ENCODE results near the gene AGPAT2. TPM values are rescaled to one million over a fixed set of nuclear protein-coding genes. Genes with fewer than 3 reads are reported as not detected.

Gene AGPAT2
- total RNA-seq, 1 experiment from 2014 or later = 79.4 TPM

DNA sequence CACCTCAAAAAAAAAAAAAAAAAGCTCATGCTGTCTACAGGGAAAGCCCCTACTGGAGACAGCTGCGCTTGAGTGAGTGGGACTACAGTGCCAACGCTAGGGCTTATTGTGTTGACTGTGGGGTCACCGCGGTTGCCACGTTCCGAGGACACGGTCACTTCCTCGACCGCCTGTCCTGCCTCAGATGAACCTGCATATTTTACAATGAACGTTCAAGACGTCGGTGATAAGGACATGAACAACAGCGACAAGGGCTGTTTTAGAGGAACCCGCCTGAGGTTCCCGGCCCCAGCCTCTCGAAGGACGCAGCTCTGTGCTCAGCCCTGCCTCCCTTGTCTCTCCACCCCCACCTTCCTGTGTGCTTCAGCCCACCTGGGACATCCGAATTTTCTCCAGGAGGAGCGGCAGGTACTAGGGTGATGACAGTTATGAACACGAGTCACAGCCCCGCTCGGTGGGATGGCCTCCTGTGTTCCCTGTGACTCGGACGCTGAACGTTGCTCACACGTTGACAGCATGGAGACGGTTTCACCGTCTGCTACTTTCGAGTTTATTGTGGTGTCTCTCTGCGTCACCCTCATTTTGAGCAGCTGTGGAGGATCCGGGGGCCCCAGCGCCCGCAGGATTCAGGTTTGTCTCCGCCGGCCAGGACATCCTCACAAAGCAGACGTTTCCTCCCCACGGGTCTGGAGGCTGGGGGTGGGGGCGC is 13.9 kb upstream of the AGPAT2 start:
- DNase-seq (ENCODE audit: low spot score) = no peak

DNA sequence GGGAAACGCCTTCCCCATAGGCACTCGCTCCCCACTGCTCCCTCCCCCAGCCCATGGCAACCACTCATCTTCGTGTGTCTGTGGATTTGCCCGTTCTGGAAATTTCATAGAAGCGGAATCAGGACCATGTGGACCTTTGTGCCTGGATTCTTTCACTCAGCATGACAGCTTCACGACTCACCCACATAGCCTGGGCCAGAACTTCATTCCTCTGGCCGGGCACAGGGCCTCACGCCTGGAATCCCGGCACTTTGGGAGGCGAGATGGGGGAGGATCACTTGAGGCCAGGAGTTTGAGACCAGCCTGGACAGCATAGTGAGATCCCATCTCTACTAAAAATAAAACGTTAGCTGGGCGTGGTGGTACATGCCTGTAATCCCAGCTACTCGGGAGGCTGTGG is 13.0 kb upstream of the AGPAT2 start:
- DNase-seq (ENCODE audit: low spot score) = no peak

DNA sequence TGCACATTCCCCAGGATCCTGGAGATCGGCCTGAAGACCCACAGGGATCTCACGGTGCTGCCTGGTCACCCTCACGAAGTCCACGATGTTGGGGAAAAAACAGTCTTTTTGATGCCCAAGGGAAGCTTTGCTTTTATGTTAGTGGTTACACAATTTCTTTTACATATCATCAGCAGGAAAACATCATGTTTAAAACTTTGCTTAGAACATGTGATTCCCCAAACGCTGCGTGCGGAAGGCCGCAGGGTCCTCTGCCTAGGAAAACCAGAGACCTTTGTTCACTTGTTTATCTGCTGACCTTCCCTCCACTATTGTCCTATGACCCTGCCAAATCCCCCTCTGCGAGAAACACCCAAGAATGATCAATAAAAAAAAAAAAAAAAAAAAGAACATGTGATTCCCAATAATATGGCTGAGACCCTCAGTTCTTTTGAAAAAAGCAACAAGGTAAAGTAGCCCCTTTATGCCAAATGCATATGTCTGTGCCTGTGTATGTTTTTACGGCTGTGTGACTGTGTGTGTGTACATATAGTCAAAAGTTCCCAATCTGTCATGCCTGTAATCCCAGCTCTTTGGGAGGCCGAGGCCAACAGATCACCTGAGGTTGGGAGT is 11.5 kb upstream of the AGPAT2 start:
- no peak for DNase-seq (ENCODE audit: low spot score)

DNA sequence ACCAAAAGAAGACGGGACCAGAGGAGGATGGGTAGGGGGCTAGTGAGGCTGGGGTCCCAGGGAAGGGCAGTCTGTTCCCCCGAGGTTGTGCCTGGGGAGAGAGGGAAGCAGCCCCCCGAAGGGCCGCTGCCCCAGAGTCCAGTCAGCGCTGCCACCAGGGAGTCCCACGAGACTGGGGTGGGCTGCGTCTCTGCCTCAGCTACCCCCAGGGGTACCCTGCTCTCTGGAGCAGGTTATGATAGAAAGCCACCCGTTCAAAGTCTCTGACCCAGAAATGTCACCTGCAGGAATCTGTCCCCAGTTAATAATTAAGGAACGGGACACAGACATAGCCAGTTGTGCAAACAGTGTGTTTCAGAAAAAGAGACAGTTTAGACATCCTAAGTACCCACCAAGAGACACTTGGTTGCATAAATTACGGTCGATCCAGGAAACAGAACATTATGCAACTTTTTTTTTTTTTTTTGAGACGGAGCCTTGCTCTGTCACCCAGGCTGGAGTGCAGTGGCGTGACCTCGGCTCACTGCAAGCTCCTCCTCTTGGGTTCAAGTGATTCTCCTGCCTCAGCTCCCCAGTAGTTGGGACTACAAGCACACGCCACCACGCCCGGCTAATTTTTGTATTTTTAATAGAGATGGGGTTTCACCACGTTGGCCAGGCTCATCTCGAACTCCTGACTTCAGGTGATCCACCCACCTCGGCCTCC is 10.7 kb upstream of the AGPAT2 start:
- no peak for DNase-seq (ENCODE audit: low spot score)

DNA sequence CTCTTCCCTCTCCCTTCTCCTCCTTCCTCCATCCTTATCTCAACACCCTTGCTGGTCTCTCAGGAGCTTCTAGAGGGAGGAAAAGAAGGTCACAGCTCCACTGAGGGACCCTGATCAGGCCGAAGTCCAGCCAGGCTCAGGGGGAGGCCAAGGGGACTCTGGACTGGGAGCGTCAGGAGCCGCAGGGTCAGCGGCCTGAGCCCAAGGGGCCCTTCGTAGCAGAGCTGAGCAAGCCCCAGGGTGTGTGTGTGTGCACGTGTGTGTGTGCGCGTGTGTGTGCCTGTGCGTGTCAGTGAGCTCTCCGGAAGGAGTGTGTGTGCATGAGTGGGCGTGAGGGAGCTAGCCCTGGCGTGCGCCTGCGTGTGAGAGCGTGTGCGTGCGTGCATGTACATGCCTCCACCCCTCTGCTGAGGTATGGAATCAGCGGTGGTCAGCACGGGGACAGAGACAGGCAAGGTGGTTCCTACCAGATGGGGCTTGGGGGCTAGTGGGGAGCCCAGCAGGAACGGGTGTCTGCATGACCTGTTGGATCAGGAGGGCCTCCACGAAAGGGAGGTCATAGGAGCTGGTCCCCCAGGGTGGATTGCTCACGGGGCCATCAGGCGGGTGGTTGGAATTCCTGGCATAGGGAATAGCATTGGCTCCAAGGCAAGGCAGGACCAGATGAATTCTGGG is 10.0 kb upstream of the AGPAT2 start:
- DNase-seq (ENCODE audit: low spot score) = no peak

DNA sequence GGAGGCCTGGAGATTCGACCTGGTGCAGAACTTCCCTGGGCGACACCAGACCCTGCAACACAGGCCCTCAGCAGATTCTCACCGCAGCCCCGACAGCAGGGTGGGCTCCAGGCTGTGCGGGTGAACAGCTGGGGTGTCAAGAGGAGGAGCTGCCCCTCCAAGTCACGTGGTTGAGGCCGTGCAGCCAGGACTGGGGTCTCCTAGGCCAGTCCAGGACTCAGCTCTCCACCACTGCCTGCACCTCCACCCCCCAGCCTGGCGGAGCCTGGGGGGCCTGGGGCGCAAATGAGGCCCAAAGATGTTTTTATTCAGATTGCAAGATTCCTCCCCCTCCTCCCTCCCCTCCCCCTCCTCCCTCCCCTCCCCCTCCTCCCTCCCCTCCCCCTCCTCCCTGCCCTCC is 9.2 kb upstream of the AGPAT2 start:
- DNase-seq (ENCODE audit: low spot score) = no peak

DNA sequence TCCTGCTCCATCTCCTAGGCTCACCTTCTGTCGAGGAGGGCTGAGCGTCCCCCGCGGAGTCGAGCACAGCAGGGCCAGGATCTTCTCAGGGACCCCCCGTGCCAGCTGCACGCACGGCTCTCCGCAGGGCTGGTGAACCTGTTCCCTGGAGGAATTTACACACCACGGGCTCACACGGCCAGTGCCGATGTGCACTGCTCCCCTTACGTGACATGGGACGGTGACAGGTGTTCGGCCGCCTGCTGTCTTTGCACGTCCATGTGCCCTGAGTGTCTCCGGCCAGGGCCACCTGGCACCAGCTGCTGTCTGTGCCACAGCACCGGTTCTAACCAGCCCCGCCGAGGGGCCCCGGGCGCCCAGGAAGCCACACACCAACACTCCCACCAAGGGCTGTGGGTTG is 8.7 kb upstream of the AGPAT2 start:
- DNase-seq (ENCODE audit: low spot score) = no peak

DNA sequence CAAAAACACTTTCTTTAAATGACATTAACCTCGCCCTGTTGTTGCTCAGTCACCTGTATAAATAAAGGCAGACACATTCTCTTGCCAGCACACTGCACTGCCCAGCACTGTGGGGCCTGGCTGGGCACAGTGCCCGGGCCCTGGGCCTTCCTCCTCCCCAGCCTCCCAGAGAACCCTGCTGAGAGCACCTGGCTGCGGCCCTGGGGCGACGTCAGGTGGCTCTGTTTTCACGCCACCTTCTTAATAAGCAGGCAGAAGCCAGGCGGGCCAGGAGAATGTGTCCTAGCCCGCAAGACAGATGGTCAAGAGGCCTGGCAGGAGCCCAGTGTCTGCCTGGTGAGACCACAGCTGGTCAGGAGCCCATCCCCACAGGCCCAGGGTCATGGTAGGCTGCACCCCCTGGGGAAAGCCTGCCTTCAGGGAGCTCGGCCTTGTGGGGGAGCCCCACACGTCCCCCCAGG is 8.2 kb upstream of the AGPAT2 start:
- peak; percentile 92 for DNase-seq (ENCODE audit: low spot score)

DNA sequence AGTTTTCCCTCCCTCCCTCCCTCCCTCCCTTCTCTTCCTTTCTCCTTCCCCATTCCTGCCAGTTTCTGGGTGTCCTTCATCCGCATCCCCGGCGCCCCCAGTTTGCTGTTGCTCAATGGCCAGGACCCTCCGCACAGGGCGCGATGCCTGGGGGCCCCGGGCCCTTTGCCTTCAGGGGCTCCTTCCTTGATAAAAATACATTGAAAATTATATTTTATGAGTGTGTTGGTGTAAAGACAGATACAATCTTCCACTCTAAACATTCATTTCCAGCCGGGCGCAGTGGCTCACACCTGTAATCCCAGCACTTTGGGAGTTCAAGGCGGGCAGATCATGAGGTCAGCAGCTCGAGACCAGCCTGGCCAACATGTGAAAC is 7.6 kb upstream of the AGPAT2 start:
- DNase-seq (ENCODE audit: low spot score) = no peak

DNA sequence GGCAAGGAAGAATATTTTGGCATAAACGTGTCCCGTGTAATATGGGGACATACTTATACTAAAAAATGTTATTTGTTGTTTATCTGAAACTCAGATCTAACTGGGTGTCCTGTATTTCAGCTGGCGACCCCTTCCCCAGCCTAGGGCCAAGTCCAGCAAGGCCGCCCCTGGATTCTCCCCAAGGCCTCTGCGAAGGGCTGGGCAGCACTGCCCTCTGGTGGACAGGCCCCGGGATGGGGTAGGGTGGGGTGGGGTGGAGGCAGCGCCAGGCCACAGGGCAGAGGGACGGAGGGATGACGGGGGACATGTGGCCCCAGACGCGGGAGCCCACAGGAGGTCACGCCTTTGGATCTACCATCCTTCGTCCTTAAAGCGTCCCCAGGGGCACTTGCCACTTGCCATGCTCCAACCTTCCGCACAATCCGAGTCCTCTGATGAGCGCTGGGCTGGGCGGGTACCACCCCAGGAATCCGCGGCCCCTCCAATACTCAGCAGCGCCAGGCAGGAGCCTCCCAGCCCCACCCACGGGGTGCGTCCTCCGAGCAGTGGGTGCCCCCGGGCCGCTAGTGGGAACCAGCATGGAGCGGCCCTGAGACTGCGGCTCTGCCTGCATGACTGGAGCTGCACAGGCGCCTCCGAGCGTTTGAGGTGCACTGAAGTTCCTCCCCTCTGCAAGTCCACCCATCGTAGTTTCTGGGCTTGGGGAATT is 7.1 kb upstream of the AGPAT2 start:
- DNase-seq (ENCODE audit: low spot score) = peak; percentile 63

DNA sequence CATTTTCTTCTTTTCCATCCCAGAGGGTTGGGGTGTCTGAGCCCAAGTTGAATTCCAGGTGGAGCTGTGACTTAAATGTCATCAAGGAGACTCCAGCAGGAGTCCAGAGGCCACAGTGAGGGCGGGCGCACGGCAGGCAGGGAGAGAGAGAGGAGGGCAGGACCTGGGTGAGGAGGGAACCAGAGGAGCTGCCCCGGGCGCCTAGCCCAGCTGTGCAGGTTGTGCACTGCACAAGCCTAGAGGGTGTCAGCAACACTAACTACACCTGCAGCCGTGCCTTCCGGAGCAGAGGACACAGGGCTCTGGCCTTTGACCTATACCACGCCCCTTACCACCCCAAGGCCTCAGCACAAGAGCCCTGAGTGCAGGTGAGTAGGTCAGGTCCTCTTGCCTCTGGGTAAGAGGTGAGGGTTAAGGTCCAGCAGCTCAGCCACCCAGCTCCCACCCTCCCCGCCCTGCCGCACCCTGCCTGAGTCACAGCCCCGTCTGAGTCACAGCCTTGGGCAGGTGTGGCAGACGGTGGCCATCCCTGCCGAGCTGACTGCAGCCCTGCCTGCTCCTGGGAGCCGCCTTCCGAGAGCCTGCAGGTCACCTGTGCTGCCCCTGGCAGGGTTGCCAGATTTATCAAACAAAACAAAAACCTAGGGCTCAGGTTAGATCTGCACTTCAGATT is 6.4 kb upstream of the AGPAT2 start:
- peak; percentile 92 for DNase-seq (ENCODE audit: low spot score)

DNA sequence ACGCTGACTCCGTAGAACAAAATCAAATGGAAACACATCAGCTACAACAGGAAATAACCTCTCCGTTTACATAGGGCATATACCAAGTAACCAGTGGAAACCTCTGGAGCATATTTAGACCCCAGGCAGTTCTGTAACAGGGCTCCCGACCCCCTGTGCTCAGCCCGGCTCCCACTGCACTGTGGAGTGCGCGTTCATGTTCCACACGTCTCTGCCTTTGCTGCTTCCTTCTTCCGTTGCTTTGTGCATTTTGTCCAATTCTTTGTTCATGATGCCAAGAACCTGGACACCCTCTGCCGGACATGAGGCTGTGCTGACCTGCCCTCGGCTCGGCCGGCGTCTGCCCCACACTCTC is 5.9 kb upstream of the AGPAT2 start:
- DNase-seq (ENCODE audit: low spot score) = no peak

DNA sequence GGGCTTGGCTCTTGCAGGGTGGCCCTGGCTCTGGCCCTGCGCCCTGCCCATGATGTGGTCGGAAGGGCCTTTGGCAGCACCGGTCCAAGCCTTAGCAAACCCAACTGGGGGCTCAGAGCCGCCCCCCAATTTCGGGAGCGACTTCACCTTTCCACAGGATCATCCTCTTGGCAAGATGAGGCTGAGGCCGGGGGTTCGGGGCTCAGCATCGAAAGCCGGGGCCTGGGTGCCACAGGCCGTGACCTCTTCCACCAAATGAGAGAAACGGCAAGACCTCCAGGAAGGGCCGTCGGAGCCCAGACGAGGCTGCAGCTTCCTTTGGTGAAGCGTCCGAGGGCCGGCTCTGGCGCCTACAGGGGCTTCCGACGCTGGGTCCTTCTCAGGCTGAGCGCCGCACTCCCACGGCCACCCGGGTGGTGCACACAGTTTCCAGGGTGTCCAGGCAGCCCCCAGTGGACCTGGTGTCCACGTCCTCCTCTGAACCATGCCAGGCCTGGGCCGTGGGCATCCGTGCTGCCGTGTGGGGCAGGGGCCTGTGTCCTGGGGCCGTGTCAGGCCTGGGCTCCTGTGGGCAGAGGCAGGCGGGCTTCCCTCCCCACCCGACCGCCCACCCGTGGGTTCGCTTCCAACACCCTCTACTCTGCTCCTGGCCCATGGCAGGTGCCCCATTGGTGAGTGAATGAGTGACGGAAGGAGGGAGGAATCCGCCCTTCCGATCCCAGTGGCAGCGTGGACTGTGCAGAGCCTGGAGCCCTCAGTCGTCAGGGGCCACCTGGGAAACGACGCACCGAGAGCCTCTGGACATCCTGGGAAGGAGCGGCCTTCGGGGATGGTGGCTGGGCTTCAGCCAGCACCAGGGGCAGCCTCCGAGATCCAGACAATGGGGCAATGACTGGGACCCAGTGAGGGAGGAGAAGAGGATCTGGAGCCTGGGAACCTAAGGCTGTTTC is 5.2 kb upstream of the AGPAT2 start:
- no peak for DNase-seq (ENCODE audit: low spot score)

DNA sequence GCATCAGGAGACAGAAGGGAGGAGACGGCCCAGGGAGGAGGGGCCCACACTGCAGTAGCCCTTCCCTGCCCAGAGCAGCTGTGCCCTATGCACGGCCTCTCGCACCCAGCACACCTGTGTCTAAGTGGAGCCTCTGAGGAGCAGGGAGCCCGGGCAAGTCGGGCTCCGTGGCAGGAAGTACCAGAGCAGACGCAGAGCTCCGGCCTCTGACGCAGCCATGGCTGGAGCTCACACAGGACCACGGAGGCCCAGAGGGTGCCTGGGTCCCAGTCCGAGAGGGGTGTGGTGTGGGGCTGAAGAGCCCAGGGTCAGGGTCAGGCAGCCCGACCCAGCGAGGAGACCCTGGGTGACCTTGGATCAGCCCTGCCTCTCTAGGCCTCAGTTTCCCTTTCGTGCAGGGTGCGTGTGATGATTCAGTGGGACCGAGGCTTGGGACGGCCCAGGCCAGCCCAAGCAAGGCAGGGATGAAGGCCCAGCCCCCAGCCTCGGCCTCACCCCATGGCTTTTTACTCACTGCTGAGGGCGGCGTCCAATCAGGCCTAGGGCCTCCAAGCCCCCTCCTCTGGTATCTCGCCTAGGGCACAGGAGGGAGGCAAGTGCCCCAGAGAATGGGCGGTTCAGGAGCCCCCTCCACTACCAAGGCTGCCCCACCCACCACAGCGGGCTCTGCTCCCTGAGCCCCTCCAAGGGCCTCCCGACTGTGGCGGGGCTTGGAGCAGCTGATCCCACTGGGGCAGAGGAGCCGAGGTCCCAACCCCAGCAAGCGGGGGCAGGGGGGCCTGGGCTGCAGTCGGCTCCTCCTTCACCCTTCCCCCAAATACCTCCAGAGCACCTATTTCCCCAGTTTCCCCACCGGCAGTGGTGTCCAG is 4.3 kb upstream of the AGPAT2 start:
- DNase-seq (ENCODE audit: low spot score) = peak; percentile 87

DNA sequence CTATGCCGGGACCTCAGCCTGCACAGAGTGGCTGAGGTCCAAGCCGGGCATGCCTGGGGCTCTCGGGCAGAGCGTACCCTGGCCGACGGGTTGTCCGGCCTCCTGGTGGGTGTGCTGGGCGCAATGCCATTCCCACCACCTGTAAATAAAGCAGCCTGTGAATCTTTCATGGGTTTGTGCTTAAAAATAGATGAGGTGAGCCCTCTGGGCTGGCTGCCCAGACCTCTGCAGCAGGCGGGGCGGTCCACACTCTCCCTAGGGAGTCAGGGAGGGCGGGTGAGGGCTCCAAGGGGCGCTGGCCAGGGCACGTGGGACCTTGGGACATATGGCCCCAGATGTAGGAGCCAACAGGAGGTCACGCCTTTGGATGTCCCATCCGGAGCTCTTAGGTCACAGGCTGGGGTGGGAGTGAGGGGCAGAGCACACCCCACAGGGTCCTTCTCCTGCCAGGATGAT is 3.6 kb upstream of the AGPAT2 start:
- peak; percentile 93 for DNase-seq (ENCODE audit: low spot score)

DNA sequence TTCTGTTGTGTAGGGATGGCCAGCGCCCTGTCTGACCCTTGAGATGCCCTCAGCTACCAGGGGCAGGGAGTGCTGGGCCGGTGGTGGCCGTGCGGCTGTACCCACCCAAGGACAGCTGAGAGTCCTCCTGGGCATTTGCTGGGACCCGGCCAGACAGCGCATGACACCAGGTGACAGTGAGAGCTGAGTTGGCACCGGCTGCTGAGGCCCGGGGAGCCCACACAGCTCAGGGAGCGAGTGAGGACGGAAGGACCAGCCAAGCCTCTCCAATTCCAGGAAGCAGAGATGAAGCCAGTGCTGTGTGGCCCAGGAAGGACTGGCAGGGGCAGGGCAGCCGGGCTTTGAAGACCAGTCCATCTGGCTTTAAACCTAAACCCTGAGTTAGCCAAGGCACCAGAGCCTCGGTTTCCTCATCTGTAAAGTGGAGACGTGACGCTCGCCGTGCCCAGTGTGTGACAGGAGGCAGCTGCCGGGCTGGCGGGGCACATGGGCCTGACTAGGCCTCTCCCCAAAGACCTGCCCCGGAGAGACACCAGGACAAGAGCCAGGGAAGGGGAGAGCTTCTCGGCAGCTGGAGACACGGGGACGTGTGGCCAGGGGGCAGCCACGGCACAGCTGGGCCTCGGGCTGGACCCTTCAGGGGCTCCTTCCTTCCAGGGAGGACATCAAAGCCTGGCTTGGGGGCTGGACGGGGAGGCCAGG is 3.0 kb upstream of the AGPAT2 start:
- DNase-seq (ENCODE audit: low spot score) = no peak

DNA sequence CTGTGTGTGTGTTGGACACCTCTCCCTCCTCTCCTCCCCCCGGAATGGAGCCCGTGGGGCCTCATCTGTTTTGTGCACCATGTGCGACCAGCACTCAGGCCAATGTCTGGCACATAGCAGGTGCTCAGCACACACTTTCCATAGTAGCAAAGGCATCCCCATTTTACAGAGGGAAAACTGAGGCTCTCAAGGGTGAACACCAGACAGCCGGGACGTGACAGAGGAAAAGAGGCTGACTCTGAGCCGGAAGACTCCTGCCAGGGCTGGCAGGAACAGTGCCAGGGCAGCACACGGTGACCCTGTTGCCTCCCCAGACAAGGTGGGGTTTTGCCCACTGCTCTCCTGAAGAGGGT is 1.8 kb upstream of the AGPAT2 start:
- no peak for DNase-seq (ENCODE audit: low spot score)

DNA sequence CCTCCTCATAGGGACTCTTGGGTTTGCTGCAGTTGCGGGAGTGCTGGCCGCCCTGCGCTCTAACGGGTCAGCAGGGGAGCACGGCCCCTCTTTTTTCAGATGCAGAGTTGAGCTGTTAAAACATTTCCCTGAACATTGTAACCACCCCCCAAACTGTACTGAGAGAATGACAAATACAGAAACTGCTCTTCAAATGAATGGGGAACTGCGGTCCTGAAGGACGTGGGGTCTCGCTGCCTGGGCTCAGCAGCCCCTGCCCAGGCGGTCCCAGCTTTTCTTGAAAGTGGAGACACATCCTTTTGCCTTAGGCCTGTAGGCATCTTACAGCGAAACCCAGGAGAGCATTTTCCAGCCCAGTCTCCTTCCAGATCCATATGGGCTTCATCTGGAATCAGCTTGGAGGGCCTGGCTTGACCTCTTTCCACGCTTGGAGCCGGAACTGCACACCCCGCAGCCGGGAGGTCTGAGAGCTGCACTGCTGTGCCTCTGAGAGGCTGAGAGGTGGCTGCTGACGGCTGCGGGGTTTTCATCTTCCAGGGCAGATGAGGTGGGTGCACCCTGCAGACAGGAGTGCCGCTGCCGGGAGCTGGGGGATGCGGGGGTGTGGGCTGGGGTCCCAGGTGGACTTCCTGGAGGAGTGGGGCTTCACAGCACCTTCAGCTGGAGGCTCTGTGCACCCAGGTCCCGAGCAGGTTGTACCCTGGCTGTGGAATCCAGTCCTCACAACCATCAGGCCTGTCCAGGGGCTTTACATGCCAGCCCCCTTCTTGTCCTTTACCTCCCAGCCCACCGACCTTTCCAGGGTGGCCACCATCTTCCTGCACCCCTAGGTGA is 1.2 kb upstream of the AGPAT2 start:
- no peak for DNase-seq (ENCODE audit: low spot score)
